SK-N-DZ (cell line): Measurements from ENCODE around the gene FAM210B.
"Not testable (repeated sequence)": the region's sequence is repeated elsewhere in the genome, so short reads cannot be mapped to it uniquely, and the experiment has no call there.

Experiments
- DNase-seq: peaks from one replicate; pipeline ENCODE4 v3.0.0-alpha.2; 2015; ENCODE audit warnings: low spot score

FAM210B gene

DNA sequence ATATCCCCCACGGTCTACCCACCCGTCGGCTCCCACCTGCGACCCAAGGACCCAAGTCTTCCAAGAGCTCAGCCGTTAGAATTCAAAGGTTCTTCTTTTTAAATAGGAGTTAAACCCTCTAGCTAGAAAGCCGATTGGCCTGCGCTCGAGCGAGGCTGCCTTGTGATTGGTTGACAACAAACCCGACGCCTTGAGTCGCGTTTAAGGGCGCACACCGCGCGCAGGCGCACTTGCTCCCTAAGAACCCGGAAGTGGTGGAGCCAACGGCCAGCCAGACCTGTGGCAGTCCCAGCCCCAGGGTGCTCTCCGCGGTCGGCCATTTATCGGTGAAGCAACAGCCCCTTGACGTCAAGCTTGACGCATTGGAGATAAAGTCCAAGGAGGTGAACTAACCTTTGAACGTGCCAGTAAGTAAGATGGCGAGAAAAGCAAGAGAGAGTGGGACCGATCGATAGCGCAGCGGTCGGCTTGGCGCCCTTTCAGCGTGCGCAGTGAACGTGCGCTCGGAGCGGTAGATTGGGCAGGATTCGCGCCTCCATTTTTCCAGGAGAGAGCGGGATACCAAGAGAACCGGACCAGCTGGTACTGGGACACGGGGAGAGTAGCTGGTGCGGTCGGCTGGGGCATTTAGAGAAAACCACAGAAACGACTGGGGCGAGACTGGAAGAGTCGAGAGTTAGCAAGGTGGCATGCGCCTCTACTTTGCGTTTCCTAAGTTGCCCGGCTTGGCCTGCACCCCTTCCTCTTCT is 33.5 kb downstream of the FAM210B start, which contains the start of the genes AURKA and CSTF1:
Gene AURKA (minus strand): TSS at position 84 of the 749 bp plus-strand sequence. CDS start 4,018 bp downstream, outside the sequence.
Gene CSTF1 (plus strand): TSS at position 514 of the 749 bp plus-strand sequence. CDS start 2,908 bp downstream, outside the sequence.
- DNase-seq = peak; percentile 100

DNA sequence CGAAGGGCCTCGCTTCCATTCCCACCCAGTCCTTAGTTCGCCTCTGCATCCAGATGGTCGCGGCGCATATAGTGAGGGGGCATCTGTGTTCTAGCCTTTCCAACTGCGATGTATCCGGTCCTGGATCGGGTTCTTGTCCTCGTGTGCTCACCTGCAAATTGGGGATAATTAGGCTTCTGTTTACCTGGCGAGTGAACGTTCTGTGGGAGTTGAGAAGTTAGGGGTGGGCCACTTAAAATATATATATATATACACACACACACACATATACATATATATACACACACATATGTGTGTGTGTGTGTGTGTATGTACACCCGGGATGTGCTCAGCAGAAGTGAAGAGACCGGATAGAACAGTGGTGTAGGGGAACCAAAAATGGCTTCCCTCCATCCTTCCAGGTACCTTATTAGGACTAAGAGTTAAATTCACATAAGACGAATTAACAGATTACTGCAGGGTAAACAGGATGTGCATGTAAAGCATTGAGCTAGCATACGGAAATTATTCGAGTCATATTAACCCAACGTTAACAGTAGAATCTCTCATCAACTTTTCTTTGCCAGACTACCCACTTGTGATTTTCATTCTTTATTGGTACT is 34.2 kb downstream of the FAM210B start:
- DNase-seq = no peak

DNA sequence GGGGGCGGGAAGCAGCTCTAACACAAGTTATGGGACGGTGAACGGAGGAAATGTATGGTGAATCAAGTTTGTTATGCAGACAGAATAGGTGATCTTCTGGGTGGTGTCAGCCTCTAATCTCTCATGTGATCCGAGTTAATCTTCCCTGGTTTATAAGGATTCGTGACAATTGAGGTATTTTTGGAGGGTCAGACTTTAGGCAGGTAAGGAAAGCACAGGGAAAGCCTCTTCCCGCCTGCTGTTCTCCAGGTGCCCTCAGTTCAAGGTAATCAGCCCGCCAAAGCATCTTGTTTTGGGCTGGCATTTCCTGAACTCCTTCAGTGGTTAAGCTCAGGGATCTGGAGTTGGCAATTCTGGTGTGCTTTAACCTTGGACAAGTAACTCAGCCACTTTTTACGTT is 34.9 kb downstream of the FAM210B start:
- no peak for DNase-seq

DNA sequence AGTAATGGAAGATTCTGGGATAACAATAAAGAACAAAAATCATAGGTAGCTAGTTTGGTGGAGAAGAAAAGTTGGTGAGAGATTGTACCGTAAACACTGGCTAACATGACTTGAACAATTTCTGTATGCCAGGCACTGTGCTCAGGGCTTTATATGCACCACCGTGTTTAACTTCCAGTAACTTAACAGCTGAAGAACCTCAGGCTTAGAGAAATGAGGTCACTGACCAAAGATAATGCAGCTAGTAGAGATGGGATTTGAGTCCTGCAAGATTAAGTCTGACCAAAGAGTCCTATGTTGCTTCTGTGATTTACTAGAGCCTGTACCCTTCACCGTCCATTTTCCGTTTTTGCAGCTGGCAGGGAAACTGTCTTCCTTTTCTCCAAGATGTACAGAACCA is 36.4 kb downstream of the FAM210B start:
- no peak for DNase-seq

DNA sequence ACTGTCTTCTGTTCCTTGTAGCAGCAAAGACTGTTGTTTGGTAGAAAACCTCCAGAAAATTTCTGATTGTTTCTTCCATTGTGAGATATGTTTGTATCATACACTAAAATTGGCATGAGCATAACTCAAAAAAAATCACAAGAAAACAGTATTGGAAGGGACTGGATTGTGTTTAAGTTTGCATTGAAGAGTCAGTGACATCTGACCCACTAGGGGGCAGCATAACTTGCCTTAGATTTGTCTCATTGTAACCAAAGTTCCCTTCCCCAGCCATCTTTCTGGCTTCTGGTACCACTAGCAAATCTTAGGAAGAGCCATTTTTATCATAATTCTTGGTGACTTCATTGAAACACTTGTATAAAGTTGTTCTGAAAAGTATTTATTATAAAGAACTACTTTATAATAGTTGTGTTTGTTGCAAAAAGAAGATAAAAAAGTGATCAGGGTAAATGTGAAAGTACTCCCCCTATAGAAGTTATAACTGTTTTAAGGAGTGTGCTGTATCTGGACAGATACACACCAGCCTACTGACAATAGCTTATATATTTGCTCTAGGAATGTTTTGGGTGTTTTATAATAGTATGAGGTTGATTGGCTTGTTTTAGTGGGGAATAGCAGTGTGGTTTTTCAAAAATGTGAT is 41.3 kb downstream of the FAM210B start:
- DNase-seq = peak; percentile 61

DNA sequence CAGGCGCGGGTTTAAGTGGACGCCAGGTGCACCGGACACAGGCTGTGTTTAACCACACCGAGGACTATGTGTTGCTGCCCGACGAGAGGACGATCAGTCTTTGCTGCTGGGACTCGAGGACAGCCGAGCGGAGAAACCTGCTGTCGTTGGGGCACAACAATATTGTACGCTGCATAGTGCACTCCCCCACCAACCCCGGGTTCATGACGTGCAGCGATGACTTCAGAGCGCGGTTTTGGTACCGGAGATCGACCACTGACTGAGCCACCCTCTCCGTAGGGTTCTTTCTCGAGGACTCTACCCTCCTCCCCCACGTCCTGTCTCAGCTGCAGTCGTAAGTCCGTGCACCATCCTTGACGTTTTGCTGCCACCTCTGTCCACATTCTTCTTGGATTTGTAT is 44.7 kb downstream of the FAM210B start:
- no peak for DNase-seq

DNA sequence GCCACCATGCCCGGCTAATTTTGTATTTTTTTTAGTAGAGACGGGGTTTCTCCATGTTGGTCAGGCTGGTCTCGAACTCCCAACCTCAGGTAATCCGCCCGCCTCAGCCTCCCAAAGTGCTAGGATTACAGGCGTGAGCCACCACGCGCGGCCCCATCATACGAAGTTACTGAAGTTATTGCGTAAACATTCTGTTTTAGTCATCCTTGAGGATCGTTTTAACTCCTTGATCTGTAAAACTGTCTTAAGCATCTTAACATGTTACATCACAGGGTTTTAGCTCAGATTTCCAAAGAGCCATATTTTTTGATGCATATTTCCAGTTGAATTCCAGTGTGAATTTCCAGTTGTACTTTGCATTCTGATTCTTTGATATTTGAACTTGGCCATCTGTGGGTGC is 46.6 kb downstream of the FAM210B start:
- DNase-seq = not testable (repeated sequence)

DNA sequence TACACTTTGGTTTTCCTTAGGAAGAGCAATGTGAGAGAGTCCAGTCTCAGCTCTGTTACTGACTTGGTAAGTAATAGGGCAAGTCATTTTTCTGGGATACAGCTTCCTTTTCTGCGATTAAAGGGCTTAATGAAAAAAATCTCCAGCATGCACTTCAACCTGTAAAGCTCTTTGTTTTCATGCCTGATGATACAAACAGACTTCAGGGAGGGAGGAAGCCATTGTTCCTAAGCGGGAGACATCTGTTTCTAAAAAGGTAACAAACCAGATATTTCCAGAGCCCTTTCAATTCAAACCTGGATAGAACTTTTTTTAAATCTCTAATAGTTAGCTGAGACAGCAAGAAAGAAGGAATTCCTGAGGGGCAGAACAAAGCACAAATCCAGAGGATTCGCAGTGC is 48.1 kb downstream of the FAM210B start:
- no peak for DNase-seq

DNA sequence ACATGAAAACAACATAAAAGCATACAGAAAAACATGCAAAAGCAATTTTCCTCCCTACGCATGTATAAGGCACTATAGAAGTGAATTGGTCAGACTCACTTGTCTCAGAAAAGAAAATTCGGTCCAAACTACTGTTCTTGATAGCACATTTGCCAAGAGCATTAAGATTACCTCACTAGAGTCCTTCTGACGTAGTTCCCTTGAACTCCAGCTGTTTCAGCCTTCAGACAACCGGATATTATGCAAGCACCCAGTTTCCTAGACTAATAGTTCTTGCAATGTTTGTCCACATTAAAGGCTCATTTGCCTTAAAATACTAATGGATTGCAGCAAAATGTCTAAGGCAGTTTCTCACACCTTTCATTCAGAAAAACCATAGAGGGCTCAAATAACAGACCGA is 50.7 kb downstream of the FAM210B start:
- DNase-seq = no peak

DNA sequence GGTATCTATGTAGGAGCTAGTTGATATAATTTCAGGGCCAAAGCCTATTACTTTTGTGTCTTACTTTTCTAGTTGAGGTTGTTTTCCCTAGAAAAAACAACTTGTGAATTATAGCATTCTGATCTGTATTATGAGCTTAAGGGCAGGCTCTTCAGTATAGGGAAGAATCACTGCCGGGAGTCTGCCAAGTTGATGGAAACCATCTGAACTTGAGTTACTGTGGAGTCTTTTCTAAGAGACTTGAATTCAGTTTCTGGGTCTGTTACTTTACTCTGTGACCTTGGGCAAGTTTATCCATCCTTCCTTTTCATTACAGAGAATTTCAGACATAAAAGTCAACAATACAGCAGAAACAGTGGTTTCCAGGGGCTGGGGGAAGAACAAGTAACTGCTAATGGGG is 51.2 kb downstream of the FAM210B start:
- DNase-seq = no peak

DNA sequence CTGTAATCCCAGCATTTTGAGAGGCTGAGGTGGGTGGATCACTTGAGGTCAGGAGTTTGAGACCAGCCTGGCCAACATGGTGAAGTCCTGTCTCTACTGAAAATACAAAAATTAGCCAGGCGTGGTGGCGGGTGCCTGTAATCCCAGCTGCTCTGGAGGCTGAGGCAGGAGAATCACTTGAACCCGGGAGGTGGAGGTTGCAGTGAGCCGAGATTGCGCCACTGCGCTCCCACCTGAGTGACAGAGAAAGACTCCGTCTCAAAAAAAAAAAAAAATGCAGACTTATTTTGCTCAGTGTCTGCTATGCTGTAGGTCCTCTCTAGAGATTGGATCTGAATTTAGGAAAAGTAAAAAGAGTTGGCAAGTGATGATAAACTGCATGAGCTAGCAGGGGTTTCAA is 52.5 kb downstream of the FAM210B start:
- not testable (repeated sequence) for DNase-seq

DNA sequence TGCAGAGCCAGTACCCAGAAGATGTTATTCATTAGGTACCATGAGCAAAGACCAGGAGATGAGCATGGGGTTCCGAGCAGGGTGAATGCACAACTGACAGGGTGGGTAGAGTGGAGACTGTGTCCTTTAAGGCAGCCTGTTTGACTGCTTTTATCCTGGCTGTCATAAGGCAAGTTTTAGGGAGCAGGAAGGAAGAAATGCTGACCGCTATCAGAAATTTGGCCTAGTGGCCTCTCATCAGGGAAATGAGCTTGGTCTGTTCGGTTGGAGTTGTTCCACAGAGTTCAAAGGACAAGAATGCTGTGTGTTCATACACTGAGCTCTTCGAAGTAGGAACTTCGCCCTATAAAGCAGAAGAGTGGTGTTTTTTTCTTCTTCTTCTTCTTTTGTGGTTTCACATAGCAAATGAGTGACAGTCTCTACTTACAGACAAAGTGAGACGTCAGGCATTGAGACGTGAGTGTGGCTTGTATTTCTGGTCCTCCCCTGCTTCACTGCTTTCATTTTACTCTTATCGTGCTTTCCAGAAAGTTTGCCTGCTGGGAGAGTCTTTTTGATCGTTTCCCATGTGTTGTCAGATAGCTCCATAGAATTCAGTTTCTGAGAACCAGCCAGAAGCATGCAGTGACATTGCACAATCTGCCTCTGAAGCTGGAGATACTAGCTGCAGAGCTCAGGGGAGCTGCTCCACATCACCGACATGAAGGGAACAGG is 53.1 kb downstream of the FAM210B start, which contains the start of gene CASS4:
Gene CASS4 (plus strand): TSS at position 502 of the 714 bp plus-strand sequence. CDS start 199 bp downstream, at position 701.
- no peak for DNase-seq

DNA sequence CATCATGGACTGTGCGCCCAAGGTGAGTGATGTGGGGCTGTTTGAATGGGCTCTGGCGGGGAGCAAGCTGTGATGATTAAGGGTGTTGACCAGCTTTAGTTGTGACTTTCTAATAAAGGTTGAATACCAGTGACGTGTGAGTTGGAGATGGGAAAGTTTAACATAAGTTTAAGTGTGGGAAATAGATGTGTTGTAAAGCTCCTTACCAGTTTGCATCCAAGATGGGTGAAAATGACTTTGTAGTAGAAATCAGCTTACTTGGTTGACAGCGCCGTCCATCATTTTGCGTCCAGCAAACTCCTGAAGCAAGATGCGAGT is 53.7 kb downstream of the FAM210B start:
- DNase-seq = no peak

DNA sequence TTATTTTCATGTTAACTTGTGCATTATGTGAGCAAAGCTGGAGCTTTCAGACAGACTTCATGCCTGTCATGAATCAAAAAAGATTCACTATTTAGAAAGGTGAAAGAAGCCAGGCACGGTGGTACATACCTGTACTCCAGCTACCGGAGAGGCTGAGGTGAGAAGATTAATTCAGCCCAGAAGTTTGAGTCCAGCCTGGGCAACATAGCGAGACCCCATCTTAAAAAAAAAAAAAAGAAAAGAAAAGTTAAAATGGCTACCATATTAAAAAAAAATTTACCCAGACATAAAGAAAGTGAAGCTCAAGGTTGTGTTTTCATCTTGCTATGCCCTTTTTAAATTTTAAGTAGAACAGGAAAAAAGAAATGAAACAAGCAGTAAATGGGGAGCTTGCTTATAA is 54.2 kb downstream of the FAM210B start:
- no peak for DNase-seq

DNA sequence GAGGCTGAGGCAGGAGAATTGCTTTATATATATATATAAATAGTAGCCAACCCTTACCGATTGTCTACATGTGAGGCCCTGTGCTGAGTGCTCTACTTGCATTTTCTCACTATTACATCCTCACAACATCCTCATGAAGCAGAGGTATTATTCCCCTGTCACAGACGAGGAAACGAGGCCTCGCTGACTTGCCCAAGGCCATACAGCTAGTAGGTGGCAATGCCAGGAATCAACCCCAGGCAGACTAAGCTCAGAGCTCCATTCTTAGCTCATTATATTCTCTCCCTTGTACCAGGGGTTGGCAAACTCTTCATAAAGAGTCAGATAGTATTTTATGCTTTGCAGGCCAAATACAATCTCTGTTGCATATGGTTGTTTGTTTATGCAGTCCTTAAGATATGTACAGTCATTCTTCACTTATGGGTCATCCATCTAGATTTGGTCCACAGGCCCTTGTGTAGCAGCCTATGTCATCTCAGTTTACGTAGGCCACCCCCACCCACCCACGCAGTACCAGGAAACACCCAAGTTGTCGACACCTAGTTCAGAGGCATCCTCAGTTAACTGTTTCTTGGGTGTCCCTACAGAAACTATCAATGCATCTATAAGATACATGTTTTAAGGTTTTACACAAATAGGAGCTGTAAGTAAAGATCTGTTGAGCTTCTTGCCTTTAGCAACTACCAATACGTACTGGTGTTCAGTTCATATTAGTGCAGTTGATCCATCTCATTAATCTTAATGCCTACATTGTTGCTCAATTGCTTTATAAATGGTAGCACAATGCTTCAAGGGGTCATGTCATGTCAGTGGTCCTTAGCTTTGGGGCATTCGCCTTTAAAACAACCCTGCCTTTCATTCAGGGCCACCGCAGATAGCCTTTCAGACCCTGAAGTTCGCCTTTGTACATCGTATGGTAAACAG is 56.3 kb downstream of the FAM210B start:
- DNase-seq = no peak

DNA sequence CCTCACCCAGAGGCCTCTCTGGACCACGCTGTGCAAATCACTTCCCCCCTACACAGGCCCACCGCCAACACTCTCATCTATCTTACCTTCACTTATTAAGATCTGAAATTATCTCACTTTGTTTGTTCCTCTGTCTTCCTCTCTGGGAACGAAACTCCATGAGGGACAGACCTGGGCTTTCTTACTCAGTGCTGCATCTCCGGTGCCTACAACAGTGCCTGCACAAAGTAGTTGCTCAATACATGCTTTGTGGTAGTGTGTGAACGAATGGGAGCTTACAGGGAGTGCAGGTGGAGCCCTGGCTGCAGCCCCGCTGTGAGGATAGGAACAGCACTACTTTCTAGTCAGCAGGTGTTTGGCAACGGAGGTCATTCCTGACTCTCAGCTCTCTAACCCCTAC is 58.6 kb downstream of the FAM210B start:
- no peak for DNase-seq

DNA sequence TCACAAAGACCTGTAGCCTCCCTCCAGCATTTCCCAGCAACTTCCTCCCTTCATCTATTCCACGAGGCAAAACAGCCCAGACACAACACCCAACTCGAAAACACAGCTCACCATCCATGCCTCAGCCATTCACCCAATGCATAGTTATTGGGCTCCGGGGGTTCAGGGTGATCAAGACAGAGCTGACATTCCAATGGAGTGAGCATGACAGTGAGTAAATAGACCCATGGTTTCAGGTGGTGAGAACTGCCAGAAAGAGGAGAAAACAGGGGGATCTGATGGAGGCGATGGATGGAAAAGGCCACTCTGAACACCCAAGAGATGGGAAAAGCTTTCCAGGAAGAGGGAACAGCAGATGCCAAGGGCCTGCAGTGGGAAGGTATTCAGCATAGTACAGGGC is 59.1 kb downstream of the FAM210B start:
- DNase-seq = no peak
